Right lobe of liver (tissue), 6 donors: ENCODE results near the gene COL1A2. TPM values are rescaled to one million over a fixed set of nuclear protein-coding genes. Genes with fewer than 3 reads are reported as not detected.

Experiments
- ATAC-seq, 4 donors: fragments of 200-7000 bp; cut with Tn5 transposase; one replicate each; pipeline ENCODE4 v1.9.1; 2020; ENCODE audit warnings: mild to moderate bottlenecking in 4 of 4, moderate library complexity in 4 of 4
- DNase-seq, 3 donors: peaks; one replicate each; pipeline ENCODE4 v3.0.0-alpha.2; 2020
- H3K27ac ChIP-seq, 3 donors: fragments of 200-600 bp; one replicate each; pipeline ENCODE4 v1.8.0; 2022
- H3K27me3 ChIP-seq, 2 donors: fragments of 200-600 bp; one replicate each; pipeline ENCODE4 v1.8.0; 2022
- H3K36me3 ChIP-seq, 4 donors: fragments of 200-600 bp; sonication (generic) in 1 of 4; one replicate each; pipeline versions ENCODE4 v1.5.1 to v1.8.0; 2017 to 2022; ENCODE audit warnings: control low read depth in 1 of 4
- H3K4me1 ChIP-seq, 4 donors: fragments of 200-600 bp; sonication (generic) in 1 of 4; one replicate each; pipeline versions ENCODE4 v1.5.1 to v1.8.0; 2017 to 2022; ENCODE audit warnings: control low read depth in 1 of 4
- H3K4me3 ChIP-seq, 3 donors: fragments of 200-600 bp; one replicate each; pipeline ENCODE4 v1.8.0; 2022
- H3K9me3 ChIP-seq, 4 donors: fragments of 200-600 bp; sonication (generic) in 1 of 4; one replicate each; pipeline versions ENCODE4 v1.5.1 to v1.8.0; 2017 to 2022; ENCODE audit warnings: control low read depth in 1 of 4
- CTCF ChIP-seq, 4 donors: fragments of 200-600 bp in 3 of 4; fragments of 450-650 bp in 1 of 4; IDR thresholded peaks; one replicate each; pipeline versions ENCODE4 v1.5.1 to v1.8.0; 2016 to 2022; ENCODE audit warnings: antibody characterized with exemption in 4 of 4, mild to moderate bottlenecking in 2 of 4
- POLR2A ChIP-seq: fragments of 450-650 bp; IDR thresholded peaks from one replicate; pipeline ENCODE4 v1.6.1; 2017; ENCODE audit warnings: antibody characterized with exemption, mild to moderate bottlenecking
- WGBS: methylation state at CpG from one replicate; pipeline ENCODE4 v1.1.6; 2018; ENCODE audit warnings: low coverage, low lambda C conversion rate; ENCODE audit not compliant: insufficient coverage; ENCODE audit errors: missing lambda C conversion rate; 5-methylcytosine and 5-hydroxymethylcytosine counted together
- intact Hi-C, 2 donors: fragments of 100-400 bp; cut with DNase I; formaldehyde crosslinking; loops; one replicate each; pipeline versions ENCODE4 v1.11.2 to v1.14.1; 2022
- total RNA-seq, 6 experiments: library from RNA; depleted of rRNA in 2 of 6; stranded (reverse); fragments of >200 nt in 2 of 6; fragmentation: NEBNext Ultra II Directional in 3 of 6; extraction: Animal tissue kit (Norgen Biotek cat#: 25700) in 3 of 6; gene quantifications; one replicate each; pipeline versions ENCODE4 v1.1.0 to v1.2.4, GENCODE V29; 2016 to 2023
- donor health status: DM: no; HTN: yes; CAD: no.
- donor health status: DM: no; HTN: no; CAD: no.
- donor health status: DM: no; HTN: no; CAD: no.
- donor health status: DM: no; HTN: yes; CAD: no.
- donor health status: DM: no; HTN: yes; CAD: no.

Gene COL1A2
- total RNA-seq, 6 experiments from 2014 or later: 5.6 to 49.8 (median 18.4) TPM

- intact Hi-C loops: no loop called here
- no peaks in the 10 kb centered on the region for H3K9me3 ChIP-seq
- H3K27me3 ChIP-seq: peaks cover 0 to 5% of the 10 kb centered on the region in 2 donors
- ATAC-seq (no peak), DNase-seq (no peak)
- no peak overlapping the region for H3K4me3 ChIP-seq
- no peaks in the 10 kb centered on the region for H3K36me3 ChIP-seq
- no peak overlapping the region for H3K27ac ChIP-seq
- WGBS: 86% methylated on average over 2 of the region's 3 CpGs
- H3K4me1 ChIP-seq: no peaks in the 10 kb centered on the region
- TF ChIP-seq POLR2A (no peak), CTCF (IDR thresholded peaks at IDR 0.05) (no peak)
Measured at GRCh38 chr7:94442639-94443038, 47.9 kb downstream of the COL1A2 start.

GRCh38 chr7:94444813-94445212, 50.1 kb downstream of the COL1A2 start:
- Histone ChIP-seq H3K4me3 (no peak overlapping the region), H3K4me1 (no peaks in the 10 kb centered on the region), H3K9me3 (no peaks in the 10 kb centered on the region), H3K27ac (no peak overlapping the region), H3K36me3 (no peaks in the 10 kb centered on the region), H3K27me3 (peaks cover 0 to 5% of the 10 kb centered on the region in 2 donors)
- WGBS: 66% methylated on average over 2 of the region's 2 CpGs
- no peak for TF ChIP-seq CTCF (IDR thresholded peaks at IDR 0.05)
- no peak for TF ChIP-seq POLR2A
- intact Hi-C loops: no loop called here
- DNase-seq (no peak), ATAC-seq (no peak)

GRCh38 chr7:94445696-94446194, 51.0 kb downstream of the COL1A2 start:
- ATAC-seq: peak in 1 of 4 donors; percentile 27
- H3K36me3 ChIP-seq: no peaks in the 10 kb centered on the region
- no peak overlapping the region for H3K27ac ChIP-seq
- intact Hi-C loops: no loop called here
- H3K9me3 ChIP-seq: no peaks in the 10 kb centered on the region
- no peak overlapping the region for H3K4me3 ChIP-seq
- TF ChIP-seq POLR2A: no peak
- no peak for TF ChIP-seq CTCF (IDR thresholded peaks at IDR 0.05)
- H3K4me1 ChIP-seq: no peaks in the 10 kb centered on the region
- WGBS: 30% methylated on average over 2 of the region's 2 CpGs
- H3K27me3 ChIP-seq: peaks cover 0 to 5% of the 10 kb centered on the region in 2 donors
- no peak for DNase-seq

GRCh38 chr7:94446308-94446707, 51.6 kb downstream of the COL1A2 start:
- no peaks in the 10 kb centered on the region for H3K36me3 ChIP-seq
- no peaks in the 10 kb centered on the region for H3K9me3 ChIP-seq
- TF ChIP-seq POLR2A (no peak), CTCF (IDR thresholded peaks at IDR 0.05) (no peak)
- peaks cover 0 to 5% of the 10 kb centered on the region in 2 donors for H3K27me3 ChIP-seq
- DNase-seq (no peak), ATAC-seq (no peak)
- intact Hi-C loops: no loop called here
- H3K4me1 ChIP-seq: no peaks in the 10 kb centered on the region
- no peak overlapping the region for H3K4me3 ChIP-seq
- no peak overlapping the region for H3K27ac ChIP-seq
- 86% methylated on average over 5 of the region's 5 CpGs for WGBS
